ENCODE measurements around the gene RBMS1. TPM values are rescaled to one million over a fixed set of nuclear protein-coding genes. Genes with fewer than 3 reads are reported as not detected.

Gene RBMS1
- total and polyA plus RNA-seq, 4 donors, result 7.9 to 23.5 (median 15.5) TPM

DNA sequence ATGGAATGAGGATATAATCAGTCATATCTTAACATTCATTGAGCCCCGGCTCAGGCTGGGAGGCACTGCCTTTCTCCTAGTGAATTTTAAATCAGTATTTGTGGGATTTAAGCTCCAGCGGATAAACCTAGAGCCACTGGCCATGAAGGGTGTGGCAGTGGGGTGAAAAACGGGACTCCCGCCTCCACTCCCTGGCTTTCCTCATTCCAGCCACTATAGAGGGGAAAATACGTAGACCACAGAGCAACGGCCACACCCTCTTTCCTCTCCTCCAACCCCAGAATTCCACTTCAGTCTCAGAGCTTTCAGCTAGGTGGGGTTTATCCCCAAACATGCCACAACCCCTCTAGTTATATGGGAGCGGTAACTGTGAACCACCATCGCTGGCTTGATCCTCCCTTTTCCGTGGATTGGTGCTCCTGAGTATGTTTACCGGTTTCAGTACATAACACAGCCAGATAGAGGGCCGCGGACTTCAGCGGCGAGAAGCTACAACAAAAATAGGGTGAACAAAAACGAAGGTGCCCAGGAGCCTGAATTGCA, 223.0 kb downstream of the RBMS1 start:
- H3K9me3 ChIP-seq (ENCODE audit: control insufficient read depth in 4 of 4, low read length in 3 of 4), result no peaks in the 10 kb centered on the region
- peaks cover 3 to 19% (median 9%) of the 10 kb centered on the region in 4 donors for H3K4me1 ChIP-seq (ENCODE audit: control insufficient read depth in 4 of 4, insufficient read depth in 4 of 4, low read length in 3 of 4)
- no peak for TF ChIP-seq TAF1 (conservative IDR thresholded peaks at IDR 0.05)
- TF ChIP-seq, protein P1, sequence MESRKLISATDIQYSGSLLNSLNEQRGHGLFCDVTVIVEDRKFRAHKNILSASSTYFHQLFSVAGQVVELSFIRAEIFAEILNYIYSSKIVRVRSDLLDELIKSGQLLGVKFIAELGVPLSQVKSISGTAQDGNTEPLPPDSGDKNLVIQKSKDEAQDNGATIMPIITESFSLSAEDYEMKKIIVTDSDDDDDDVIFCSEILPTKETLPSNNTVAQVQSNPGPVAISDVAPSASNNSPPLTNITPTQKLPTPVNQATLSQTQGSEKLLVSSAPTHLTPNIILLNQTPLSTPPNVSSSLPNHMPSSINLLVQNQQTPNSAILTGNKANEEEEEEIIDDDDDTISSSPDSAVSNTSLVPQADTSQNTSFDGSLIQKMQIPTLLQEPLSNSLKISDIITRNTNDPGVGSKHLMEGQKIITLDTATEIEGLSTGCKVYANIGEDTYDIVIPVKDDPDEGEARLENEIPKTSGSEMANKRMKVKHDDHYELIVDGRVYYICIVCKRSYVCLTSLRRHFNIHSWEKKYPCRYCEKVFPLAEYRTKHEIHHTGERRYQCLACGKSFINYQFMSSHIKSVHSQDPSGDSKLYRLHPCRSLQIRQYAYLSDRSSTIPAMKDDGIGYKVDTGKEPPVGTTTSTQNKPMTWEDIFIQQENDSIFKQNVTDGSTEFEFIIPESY (IDR thresholded peaks at IDR 0.05), result no peak
- no peak for DNase-seq (ENCODE audit: low spot score)
- peak overlapping the region in 1 of 2 donors; percentile 30 for H3K9ac ChIP-seq (ENCODE audit: low read depth in 1 of 2, low read length in 2 of 2)
- whole genome bisulfite sequencing, result 64% methylated on average over 15 of the region's 15 CpGs
- no peaks in the 10 kb centered on the region for H3K36me3 ChIP-seq (ENCODE audit: control insufficient read depth in 4 of 4, insufficient read depth in 3 of 4, low read depth in 1 of 4, low read length in 3 of 4)
- H3K27me3 ChIP-seq (ENCODE audit: control insufficient read depth in 4 of 4, insufficient read depth in 4 of 4, low read length in 3 of 4), result no peaks in the 10 kb centered on the region
- peak overlapping the region; percentile 51 to 55 (median 52) for H3K4me3 ChIP-seq (ENCODE audit: low read depth in 1 of 3, low read length in 3 of 3)
- peak overlapping the region; percentile 67 to 90 for H3K27ac ChIP-seq (ENCODE audit: low read depth in 1 of 2, low read length in 2 of 2)

DNA sequence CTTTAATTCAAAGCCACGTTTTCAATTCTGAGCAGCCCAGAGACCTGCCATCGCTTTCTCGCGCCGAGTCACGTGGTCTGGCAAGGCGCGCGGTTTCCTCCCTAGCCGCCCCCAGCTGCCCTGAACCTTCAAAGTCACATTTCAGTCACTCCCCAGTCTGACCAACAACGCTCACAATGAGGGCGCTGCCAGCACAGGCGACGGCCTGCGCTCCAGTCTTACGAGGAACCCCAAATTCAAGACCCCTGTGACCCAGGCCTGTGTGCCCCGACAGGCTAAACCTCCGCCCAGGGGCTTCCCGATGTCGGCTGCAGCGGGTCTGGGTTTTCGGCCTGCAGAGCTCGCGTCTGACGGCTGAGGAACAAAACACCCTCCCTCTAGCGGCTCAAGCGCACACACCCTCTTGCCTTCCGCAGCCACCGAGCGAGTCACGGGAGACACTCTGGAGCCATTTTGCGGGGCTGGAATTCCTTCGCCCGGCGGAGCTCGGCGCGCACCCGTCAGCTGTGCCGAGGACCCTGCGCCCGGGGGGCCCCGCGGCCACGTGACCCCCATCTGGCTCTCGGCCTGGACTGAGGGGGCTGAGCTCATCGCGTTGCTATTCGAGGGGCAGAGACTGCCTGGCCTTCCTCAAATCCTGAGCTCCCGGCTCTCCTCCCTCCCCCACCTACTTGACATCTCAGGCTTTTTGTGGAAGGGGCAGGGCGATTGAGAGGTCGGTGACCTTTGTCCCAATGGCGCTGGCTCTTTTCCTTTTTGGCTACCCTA, 223.6 kb downstream of the RBMS1 start:
- H3K27ac ChIP-seq (ENCODE audit: low read depth in 1 of 2, low read length in 2 of 2), result peak overlapping the region; percentile 67 to 90
- H3K9ac ChIP-seq (ENCODE audit: low read depth in 1 of 2, low read length in 2 of 2), result peak overlapping the region; percentile 1 to 30
- H3K36me3 ChIP-seq (ENCODE audit: control insufficient read depth in 4 of 4, insufficient read depth in 3 of 4, low read depth in 1 of 4, low read length in 3 of 4), result no peaks in the 10 kb centered on the region
- DNase-seq (ENCODE audit: low spot score), result peak; percentile 70
- TF ChIP-seq JUND (IDR thresholded peaks at IDR 0.05) (peak; percentile 44 to 58), FOXA1 (IDR thresholded peaks at IDR 0.05) (no peak), FOXA2 (IDR thresholded peaks at IDR 0.05) (no peak), GABPA (IDR thresholded peaks at IDR 0.05 in 1 of 2, conservative IDR thresholded peaks at IDR 0.05 in 1 of 2) (no peak), RXRA (IDR thresholded peaks at IDR 0.05) (peak; percentile 78 to 85), HNF4G (IDR thresholded peaks at IDR 0.05) (no peak), RAD21 (IDR thresholded peaks at IDR 0.05) (peak; percentile 41 to 60), YY1 (IDR thresholded peaks at IDR 0.05) (peak; percentile 94), TAF1 (conservative IDR thresholded peaks at IDR 0.05) (peak; percentile 58), NR2F2 (IDR thresholded peaks at IDR 0.05) (peak; percentile 98), SP1 (IDR thresholded peaks at IDR 0.05) (peak; percentile 75), EGR1 (IDR thresholded peaks at IDR 0.05; ENCODE audit: low read depth in 2 of 2) (peak in 1 of 2 donors; percentile 12), HNF4A (conservative IDR thresholded peaks at IDR 0.05) (peak in 1 of 2 donors; percentile 34)
- TF ChIP-seq, protein P1 (IDR thresholded peaks at IDR 0.05), result no peak
- TF ChIP-seq, protein P2, sequence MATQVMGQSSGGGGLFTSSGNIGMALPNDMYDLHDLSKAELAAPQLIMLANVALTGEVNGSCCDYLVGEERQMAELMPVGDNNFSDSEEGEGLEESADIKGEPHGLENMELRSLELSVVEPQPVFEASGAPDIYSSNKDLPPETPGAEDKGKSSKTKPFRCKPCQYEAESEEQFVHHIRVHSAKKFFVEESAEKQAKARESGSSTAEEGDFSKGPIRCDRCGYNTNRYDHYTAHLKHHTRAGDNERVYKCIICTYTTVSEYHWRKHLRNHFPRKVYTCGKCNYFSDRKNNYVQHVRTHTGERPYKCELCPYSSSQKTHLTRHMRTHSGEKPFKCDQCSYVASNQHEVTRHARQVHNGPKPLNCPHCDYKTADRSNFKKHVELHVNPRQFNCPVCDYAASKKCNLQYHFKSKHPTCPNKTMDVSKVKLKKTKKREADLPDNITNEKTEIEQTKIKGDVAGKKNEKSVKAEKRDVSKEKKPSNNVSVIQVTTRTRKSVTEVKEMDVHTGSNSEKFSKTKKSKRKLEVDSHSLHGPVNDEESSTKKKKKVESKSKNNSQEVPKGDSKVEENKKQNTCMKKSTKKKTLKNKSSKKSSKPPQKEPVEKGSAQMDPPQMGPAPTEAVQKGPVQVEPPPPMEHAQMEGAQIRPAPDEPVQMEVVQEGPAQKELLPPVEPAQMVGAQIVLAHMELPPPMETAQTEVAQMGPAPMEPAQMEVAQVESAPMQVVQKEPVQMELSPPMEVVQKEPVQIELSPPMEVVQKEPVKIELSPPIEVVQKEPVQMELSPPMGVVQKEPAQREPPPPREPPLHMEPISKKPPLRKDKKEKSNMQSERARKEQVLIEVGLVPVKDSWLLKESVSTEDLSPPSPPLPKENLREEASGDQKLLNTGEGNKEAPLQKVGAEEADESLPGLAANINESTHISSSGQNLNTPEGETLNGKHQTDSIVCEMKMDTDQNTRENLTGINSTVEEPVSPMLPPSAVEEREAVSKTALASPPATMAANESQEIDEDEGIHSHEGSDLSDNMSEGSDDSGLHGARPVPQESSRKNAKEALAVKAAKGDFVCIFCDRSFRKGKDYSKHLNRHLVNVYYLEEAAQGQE (IDR thresholded peaks at IDR 0.05), result peak; percentile 45
- TF ChIP-seq, protein P3, sequence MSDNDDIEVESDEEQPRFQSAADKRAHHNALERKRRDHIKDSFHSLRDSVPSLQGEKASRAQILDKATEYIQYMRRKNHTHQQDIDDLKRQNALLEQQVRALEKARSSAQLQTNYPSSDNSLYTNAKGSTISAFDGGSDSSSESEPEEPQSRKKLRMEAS (IDR thresholded peaks at IDR 0.05), result peak; percentile 33
- TF ChIP-seq, protein P4, sequence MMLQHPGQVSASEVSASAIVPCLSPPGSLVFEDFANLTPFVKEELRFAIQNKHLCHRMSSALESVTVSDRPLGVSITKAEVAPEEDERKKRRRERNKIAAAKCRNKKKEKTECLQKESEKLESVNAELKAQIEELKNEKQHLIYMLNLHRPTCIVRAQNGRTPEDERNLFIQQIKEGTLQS (IDR thresholded peaks at IDR 0.05), result no peak
- TF ChIP-seq, protein P5, sequence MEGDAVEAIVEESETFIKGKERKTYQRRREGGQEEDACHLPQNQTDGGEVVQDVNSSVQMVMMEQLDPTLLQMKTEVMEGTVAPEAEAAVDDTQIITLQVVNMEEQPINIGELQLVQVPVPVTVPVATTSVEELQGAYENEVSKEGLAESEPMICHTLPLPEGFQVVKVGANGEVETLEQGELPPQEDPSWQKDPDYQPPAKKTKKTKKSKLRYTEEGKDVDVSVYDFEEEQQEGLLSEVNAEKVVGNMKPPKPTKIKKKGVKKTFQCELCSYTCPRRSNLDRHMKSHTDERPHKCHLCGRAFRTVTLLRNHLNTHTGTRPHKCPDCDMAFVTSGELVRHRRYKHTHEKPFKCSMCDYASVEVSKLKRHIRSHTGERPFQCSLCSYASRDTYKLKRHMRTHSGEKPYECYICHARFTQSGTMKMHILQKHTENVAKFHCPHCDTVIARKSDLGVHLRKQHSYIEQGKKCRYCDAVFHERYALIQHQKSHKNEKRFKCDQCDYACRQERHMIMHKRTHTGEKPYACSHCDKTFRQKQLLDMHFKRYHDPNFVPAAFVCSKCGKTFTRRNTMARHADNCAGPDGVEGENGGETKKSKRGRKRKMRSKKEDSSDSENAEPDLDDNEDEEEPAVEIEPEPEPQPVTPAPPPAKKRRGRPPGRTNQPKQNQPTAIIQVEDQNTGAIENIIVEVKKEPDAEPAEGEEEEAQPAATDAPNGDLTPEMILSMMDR (IDR thresholded peaks at IDR 0.05; ENCODE audit: low read depth, low read length, missing input control), result peak; percentile 46
- H3K9me3 ChIP-seq (ENCODE audit: control insufficient read depth in 4 of 4, low read length in 3 of 4), result no peaks in the 10 kb centered on the region
- H3K4me1 ChIP-seq (ENCODE audit: control insufficient read depth in 4 of 4, insufficient read depth in 4 of 4, low read length in 3 of 4), result peaks cover 3 to 17% (median 9%) of the 10 kb centered on the region in 4 donors
- no peaks in the 10 kb centered on the region for H3K27me3 ChIP-seq (ENCODE audit: control insufficient read depth in 4 of 4, insufficient read depth in 4 of 4, low read length in 3 of 4)
- WGBS, result 2% methylated on average over 53 of the region's 53 CpGs
- H3K4me3 ChIP-seq (ENCODE audit: low read depth in 1 of 3, low read length in 3 of 3), result peak overlapping the region; percentile 51 to 55 (median 52)
